HFF-Myc (cell line): ENCODE measurements around the gene BORCS5.

ENCODE experiments used
- DNase-seq: peaks from one replicate; pipeline ENCODE4 v3.0.0-alpha.2; 2011; ENCODE audit warnings: low read depth; ENCODE audit errors: extremely low read depth
- H3K4me3 ChIP-seq: replicated peaks from 2 replicates; pipeline ENCODE4 v1.5.1; 2011; ENCODE audit warnings: low read depth, mild to moderate bottlenecking, control low read depth, low read length
- CTCF ChIP-seq: IDR thresholded peaks from 2 replicates; pipeline ENCODE4 v1.5.1; 2012; ENCODE audit warnings: mild to moderate bottlenecking, low read depth, low read length, control low read depth; ENCODE audit errors: missing control alignments

BORCS5 gene

DNA sequence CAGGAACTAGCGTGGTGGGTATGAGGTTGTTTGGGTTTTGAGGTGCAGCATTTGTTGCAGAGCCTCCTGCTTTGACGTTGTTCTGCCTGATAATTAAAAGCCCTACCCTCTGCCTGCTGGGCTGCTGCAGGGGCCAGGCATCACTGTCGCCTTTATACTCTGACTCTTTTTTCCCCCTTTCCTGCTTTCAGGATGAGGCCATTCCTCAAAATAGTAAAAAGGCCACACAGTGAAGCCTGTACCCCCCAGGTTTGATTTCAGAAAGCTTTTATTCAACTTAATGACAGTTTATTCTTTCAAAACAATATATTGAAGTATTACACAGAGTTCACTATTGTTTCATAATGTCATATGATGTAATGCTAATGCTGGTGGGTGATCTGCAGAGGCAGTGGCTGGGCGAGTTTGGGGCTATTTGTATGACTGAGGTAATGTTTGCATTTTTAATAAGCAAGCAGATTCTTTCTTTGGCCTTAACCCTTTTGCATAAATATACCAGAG, 9.1 kb downstream of the BORCS5 start:
- H3K4me3 ChIP-seq = no peak overlapping the region
- no peak for DNase-seq
- TF ChIP-seq CTCF = no peak

GRCh38 chr12:12366701-12367481, 10.0 kb downstream of the BORCS5 start:
- H3K4me3 ChIP-seq = no peak overlapping the region
- TF ChIP-seq CTCF = no peak
- DNase-seq = no peak

DNA sequence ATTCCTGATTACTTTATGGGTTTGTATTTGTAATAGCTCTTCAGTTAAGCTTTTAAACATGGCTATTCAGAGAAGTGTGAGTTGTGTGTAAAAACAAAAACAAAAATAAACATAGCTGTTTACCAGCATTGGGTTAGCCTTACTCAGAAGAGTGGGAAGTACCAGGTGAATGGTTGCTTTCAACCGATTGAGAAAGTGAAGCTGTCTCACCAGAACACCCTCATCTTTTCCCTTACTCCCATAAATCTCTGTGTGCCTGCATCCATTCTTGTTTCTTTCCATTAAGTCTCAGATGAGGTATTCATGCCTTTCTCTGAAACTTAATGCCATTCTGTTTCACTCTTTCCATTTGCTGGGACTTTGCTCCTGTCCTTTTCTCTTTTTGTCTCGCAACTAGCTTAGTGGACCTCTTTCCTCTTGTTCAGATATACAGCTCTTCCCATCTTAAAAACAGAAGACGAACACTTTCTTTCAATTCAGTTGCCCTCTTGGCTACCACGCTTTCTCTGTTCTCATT, 10.7 kb downstream of the BORCS5 start:
- H3K4me3 ChIP-seq = no peak overlapping the region
- no peak for DNase-seq
- TF ChIP-seq CTCF = no peak

DNA sequence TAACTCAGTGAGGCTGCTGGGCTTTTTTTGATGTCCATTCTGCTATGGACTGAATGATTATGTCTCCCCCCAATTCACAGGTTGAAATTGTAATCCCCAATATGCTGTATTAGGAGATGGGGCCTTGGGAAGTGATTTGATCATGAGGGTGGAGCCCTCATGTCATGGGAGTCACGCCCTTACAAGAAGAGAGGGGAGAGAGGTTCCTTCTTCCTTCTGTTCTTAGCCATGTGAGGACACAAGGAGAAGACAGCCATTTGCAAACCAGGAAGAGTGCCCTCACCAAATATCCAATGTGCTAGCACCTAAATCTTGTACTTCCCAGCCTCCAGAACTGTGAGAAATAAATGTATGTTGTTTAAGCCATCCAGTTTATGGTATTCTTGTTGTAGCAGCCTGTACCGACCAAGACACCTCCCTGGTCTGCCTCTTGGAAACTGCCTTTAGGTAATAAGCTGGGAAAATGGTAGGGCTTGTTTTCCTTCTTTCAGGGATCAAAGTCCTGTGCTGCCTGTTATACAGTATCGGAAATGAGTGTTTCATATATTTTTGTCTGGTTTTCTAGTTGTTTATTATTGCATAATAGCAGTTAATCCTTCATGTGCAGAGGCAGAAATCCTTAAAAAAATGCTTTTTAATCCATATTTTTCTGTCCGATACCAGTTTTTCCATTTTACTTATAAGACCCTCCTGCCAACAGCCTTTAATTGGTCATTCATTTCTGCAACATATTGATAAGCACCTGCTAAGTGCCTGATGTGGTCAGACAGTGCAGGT, 16.3 kb downstream of the BORCS5 start:
- no peak for DNase-seq
- TF ChIP-seq CTCF = no peak
- H3K4me3 ChIP-seq = no peak overlapping the region

- peak; percentile 45 for DNase-seq
- TF ChIP-seq CTCF = no peak
- no peak overlapping the region for H3K4me3 ChIP-seq
Observed at GRCh38 chr12:12376646-12377448, 20.0 kb downstream of the BORCS5 start.

DNA sequence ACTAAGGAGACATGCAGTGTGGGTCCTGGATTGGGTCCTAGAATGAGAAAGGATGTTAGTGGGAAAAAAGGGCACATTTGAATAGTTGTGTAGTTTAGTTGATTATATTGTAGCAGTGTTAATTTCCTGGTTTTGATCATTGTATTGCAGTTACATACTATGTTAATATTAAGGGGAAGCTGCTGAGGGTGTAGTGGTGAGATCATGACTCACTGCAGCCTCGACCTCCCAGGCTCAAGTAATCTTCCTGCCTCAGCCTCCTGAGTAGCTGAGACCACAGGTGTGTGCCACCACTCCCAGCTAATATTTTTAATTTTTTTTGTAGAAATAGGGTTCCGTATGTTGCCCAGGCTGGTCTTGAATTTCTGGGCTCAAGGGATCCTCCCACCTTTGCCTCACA, 21.7 kb downstream of the BORCS5 start:
- no peak overlapping the region for H3K4me3 ChIP-seq
- TF ChIP-seq CTCF = no peak
- no peak for DNase-seq
